GM19240 (cell line): ENCODE results near the gene FAM53B.
"Not testable (repeated sequence)": the region's sequence is repeated elsewhere in the genome, so short reads cannot be mapped to it uniquely, and the experiment has no call there.

Source experiments
- DNase-seq: peaks from one replicate; pipeline ENCODE4 v3.0.0; 2011; ENCODE audit warnings: low spot score; ENCODE audit not compliant: insufficient read length

Gene FAM53B, protein sequence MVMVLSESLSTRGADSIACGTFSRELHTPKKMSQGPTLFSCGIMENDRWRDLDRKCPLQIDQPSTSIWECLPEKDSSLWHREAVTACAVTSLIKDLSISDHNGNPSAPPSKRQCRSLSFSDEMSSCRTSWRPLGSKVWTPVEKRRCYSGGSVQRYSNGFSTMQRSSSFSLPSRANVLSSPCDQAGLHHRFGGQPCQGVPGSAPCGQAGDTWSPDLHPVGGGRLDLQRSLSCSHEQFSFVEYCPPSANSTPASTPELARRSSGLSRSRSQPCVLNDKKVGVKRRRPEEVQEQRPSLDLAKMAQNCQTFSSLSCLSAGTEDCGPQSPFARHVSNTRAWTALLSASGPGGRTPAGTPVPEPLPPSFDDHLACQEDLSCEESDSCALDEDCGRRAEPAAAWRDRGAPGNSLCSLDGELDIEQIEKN

DNA sequence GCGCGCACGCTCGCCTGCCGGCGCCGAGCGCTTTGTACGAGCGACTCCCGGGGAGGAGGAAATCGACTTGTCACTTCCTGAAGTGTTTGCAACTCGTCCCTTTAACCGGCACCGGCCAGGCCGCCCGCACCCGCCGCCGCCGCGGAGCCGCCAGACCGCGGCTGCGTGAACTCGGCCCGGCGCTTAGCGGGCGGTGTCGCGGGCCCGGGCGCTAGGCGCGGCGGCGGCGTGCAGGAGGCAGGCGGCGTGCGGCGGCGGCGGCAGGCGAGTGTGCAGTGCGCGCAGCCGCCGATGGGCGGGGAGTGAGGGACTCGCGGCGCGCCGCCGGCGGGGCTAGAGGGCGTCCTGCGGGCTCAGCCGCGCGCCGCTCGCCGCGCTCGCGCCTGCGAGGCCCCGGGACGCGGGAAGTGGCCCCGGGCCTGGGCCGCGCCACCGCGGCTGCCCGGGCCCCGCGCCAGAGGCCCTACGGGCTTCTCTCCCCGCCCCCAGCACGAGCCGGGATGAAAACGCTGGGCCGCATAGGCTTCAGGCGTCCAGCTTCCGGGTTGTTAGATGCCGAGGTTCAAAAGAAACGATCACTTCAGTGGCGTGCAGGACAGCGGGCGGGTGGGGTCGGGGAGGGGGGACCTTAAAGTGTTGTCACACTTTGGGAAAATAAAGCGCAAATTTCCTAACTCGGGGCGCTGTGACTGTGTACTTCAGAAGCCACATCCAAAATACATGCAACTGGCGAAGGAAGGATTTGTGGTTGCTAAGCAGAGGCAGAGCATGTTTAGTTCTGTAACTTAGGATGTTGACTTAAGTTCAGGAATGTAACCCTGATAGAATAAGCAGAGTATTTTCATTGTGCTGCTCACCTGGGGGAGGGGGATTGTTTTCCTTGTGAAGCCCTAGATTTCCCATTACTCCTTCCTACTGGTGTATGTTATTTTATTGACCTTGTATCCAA is at the start of gene FAM53B:
Gene FAM53B, minus strand, starts transcription at position 277 of the 949 bp plus-strand sequence. CDS start 37,665 bp downstream, outside the sequence.
- DNase-seq = peak; percentile 51

DNA sequence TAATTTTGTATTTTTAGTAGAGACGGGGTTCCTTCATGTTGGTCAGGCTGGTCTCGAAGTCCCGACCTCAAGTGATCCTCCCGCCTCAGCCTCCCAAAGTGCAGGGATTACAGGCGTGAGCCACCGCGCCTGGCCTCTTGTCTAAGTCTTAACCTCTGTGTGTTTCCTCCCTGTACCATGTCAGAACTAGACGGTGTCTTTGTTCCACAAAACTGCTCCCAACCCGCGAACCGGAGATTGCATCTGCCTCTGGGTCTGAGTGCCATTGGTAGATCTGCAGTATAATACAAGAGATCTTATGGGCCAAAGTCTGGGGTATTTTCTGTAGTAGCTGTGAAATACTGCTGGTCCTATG is 48.8 kb upstream of the FAM53B start:
- DNase-seq = no peak

DNA sequence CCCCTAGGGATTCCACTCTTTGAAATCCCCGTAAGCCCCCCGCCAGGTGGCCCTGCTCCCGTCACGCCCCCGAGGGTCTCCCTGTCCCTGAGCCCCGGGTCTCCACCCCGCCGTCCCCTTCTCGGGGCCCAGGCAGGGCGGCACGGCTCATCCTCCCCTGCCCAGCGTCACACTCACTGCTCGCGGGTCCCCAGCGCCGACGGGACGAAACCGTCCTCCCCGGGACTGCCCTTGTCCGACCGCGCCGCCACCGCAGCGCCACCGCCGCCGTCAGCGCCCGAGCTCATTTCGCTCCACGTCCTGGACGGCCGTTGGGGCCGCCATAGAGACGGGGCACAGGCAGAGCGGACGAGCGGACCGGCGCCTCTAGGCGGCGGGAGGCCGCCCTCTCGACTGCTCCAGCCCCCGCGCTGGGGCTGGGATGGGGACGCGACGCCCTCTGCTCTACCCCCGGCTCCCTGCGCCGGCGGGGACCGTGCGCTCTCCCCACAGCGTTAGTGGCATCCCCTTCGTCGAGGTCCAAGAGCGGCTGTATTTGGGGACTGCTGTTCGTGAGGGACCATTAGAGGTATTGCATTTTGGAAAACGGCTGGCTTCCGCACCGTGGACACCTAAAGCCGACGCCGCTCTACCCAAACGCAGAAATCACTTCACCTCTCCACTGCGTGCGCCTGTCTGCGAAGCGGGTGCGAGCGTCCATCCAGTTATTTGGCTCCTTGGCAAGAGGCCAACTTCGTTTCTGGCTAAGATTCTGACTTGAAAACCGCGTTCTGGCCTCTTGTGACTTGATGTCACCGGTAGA is 47.6 kb upstream of the FAM53B start, which contains the start of gene EEF1AKMT2:
Gene EEF1AKMT2, minus strand, starts transcription at position 341 of the 802 bp plus-strand sequence. Its CDS starts 54 bp downstream, at position 287.
- DNase-seq = peak; percentile 68

DNA sequence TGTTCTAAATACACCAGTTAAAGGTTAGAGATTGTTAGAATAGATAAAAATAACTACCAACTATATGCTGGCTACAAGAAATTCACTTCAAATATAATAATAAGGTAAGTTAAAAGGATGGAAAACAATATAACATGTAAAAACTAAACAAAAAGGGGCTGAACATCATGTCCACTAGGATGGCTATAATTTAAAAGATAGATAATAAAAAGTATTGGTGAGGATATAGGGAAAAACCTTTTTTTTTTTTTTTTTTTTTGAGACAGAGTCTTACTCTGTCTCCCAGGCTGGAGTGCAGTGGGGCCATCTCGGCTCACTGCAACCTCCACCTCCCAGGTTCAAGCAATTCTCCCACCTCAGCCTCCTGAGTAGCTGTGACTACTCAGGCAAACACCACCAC is 38.7 kb upstream of the FAM53B start:
- not testable (repeated sequence) for DNase-seq

DNA sequence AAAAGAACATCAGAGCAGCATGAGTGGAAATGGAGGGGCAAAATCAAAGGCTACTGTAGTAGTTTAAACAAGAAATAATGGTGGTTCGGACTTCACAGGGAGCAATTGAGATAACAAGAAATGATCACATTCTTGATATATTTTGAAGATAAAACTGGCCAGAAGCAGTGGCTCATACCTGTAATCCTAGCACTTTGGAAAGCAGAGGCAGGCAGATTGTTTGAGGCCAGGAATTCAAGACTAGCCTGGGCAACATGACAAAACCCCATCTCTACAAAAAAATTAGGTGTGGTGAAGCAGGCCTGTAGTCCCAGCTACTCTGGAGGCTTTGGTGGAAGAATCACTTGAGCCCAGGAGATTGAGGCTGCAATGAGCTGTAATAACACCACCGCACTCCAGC is 24.6 kb upstream of the FAM53B start:
- DNase-seq = no peak

DNA sequence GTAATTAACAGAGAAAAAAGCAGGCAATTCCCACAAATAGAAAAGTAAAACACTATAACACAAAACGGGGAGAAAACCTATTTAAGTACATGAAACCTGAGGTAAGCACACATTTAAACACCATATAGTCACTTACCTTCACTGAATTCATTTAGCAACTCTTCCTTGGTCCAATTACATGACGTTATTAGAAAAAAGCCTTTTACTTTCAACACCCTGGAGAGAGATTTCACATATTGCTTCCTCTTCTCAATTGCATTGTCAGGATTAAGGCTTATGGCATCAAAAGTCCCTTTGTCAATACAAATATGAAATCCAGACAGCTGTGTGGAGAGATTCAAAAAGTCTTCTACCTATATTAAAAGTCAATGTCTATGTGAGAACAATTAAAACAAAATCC is 21.1 kb upstream of the FAM53B start:
- no peak for DNase-seq

DNA sequence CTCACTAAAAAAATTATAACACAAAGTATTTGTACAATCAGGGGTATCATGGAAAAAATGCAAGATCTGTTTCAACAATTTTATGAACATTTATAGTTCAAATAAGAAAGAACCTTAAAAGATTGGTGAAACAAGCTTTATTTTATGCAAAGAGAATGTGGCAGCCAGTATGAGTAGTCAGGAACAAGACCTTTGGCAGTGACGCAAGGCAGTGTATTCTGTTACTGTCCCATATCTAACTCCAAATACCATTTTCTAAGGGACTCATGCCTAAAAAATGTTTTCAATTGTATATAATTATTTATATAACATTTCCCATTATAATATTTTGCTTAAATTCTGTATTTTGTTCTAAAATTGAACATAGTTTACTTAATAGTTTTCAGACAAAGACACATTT is 19.1 kb upstream of the FAM53B start:
- DNase-seq = no peak

DNA sequence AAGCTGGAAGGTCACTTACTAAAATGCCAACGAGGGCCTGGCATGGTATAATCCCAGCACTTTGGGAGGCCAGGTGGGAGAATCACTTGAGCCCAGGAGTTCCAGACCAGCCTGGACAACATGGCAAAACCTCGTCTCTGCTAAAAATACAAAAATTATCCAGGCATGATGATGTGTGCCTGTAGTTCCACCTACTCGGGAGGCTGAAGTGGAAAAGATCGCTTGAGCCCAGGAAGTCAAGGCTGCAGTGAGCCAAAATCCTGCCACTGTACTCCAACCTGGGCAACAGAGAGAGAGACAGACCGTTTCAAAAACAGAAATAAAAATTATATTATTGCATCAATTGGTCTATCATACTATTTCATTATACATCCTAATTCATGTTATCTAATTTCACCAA is 18.1 kb upstream of the FAM53B start:
- no peak for DNase-seq

DNA sequence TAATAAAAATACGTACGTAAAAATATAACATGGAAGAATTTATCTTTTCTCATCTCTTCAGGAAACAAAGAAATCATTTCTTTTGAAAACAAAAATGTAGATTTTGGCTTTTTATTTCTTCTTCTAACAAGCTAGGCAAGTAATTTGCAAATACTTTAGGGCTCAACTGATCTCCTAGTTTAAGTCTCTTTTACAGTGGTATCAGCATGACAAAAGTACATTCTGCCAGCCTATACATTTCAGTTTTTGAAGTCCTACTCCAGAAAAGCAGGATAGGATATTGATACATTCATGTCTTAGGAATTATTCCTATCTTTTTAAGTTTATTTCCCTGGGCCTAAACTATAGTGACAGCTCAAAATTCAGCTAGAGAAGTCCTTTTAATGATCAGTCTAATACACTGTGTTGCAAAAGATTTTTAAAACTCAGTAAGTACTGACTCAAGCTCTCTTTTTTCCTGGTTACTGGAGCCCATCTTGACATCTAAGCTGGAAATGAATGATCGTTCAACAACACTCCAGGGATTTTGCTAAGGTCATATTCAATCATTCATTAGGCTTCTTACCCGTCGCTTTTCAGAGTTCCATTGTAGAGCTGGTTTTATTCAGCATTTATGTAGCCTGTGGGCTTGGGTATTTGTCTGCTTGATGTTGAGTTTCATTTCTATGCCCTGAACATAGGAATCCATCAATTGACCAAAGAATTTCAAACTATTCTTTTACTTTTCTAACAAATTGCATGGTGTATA is 12.2 kb upstream of the FAM53B start:
- DNase-seq = no peak

DNA sequence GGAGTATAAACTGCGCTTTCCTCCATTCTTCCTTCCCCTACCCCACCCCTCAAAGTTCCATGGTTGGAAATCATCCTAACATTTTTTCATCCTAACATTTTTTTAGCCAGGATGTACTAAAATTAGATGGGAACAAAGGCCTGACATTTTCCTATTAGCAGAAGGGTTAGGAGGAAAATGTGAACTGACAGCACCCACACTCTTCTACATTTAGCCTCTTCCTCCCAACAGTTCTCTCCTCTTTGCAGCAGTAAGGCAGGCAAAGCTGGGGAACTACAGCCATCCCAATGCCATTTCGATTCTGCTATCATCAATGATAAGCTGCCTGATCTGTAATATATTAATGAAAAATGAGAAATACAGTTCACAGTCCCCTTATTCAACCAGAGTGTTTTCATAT is 11.4 kb upstream of the FAM53B start:
- no peak for DNase-seq

DNA sequence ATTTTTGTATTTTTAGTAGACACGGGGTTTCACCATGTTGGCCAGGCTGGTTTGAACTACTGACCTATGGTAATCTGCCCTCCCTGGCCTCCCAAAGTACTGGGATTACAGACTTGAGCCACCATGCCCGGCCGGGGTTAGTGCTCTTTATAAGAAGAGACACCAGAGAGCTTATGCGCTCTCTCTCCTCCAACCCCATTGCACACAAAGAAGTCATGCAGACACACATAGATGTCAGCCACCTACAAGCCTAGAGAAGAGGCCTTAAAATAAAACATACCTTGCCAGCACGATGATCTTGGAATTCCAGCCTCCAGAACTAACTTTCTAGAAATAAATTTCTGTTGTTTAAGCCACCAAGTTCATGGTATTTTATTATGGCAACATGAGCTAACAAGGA is 10.0 kb upstream of the FAM53B start:
- DNase-seq = no peak

DNA sequence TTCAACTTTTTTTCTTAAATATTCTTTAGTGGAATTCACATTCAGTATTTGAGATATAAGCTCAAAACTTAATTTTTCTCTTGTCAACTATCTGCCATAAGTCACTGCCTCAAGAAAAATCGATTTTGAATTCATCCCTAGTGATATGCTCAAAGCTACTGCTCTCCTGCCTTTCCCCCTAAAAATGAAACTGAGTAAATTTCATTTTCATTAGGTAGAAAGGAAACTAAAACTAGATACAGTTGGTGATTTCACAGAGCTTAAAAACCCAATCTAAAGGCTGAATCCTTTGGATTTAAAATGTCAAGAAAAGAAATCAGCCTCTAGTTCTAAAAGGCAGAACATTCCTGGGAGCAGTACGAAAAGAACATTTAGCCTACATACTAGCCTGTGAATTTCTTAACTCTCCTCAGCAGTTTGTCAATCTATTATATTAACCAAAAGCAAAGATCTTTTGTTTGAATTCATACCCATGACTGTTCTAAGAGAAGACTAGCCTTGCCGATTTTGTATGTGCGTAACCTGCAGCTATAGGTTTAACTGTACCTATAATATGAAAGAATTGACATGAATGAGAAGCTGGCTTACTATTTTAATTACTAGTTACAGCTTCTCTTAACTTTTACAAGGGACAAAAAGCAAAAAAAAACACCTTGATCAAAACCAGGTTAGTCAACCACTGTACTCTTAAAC is 4.9 kb upstream of the FAM53B start:
- DNase-seq = no peak

DNA sequence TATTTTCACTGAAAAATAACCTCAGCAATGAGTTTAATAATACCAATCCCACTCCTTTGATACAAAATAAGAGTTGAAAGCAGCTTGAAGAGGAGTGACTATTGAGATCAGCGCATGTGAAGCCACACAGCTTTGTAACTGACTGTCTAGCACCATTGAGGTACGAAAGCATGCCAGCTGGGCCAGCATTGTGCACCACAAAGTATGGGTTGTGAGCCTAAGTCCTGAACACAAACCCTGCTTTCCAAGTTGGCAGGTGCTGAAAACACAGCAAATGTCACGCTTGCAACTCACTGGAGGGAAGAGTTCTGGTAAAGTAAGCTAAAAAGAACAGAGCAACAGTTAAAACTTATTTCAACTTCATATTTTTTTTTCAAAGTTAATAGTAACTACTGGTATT is 4.0 kb upstream of the FAM53B start:
- DNase-seq = no peak

DNA sequence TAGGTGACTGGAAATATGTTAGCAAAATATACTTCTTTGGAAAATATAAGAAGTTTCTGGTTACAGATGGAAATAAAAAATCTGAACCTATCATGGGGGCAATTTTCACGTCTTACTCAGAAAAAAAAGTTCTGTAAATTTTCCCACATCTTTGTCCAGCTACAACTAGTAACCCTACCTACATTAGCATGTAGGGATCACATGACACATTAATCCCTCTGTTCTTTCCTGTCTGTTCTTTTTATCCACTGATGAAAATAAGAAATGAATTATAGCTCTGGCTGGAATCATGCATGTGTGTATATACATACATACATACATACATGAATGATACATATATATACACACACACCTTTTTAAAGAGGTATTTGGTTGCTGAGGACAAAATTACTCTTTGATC is 3.6 kb upstream of the FAM53B start:
- no peak for DNase-seq

DNA sequence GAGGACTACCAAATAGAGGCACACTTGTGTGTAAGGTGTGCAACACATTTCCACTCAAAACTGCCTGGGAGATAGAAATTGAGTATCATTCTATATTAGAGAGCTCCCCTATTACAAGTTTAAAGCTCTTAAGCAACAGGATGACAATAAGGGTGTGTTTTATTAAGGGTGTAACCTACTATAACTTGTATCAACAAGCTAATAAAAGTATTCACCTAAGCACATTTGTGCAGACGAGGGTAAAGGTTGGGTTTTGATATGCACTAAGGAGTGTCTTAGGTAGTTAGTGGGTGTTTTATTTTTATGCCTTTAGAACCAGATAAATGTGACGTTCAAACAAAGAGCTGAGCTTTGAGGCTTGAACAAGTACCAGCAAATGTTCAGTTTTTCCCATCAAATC is 2.8 kb upstream of the FAM53B start:
- DNase-seq = no peak

DNA sequence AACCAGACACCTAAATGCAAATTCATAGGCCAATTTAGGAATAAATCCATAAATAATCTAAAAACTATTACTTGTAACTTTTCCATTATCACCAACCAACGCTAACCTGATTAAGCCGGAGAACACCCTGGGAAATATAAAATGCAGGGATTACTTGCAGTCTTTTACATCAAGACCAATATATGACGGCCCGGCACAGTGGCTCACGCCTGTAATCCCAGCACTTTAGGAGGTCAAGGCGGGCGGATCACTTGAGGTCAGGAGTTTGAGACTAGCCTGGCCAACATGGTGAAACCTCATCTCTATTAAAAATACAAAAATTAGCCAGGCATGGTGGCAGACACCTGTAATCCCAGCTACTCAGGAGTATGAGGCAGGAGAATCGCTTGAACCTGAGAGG is 2.3 kb upstream of the FAM53B start:
- DNase-seq = not testable (repeated sequence)

DNA sequence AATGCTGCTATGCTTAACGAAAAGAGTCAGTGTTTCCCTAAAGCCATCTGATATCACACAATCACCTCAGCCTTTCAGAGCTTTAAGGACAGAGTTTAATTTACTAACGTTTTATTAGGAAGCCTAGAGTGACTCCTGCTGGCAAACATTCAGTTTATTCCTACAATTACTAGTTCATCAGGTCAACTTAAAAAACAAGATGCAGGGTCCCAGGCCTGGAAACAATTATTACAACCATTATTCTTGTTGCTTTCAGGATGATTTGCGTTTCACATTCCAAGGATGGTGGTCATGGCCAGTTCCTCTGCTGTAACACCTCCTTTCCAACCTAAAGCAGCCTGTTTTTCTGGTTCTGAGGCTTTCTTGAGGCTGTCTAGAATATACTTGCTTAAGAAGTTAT is 1.5 kb upstream of the FAM53B start:
- no peak for DNase-seq

DNA sequence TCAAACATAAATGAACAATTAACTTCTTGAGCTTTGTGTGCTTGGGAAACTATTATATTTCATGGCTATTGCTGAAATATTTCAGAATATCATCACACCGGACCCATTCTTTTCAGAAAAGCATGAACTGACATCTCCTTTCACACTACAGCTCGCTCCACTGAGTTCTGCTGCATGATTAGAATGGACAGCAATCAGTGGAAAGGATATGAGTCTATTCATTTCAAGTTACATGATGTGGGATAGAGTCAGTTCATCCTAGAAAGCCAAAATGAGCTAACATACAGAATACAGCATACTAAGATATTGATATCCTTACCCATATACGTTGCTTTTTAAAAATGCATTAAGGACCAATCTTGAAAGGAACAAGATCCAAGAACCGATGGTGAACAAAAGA is 1.1 kb upstream of the FAM53B start:
- no peak for DNase-seq

DNA sequence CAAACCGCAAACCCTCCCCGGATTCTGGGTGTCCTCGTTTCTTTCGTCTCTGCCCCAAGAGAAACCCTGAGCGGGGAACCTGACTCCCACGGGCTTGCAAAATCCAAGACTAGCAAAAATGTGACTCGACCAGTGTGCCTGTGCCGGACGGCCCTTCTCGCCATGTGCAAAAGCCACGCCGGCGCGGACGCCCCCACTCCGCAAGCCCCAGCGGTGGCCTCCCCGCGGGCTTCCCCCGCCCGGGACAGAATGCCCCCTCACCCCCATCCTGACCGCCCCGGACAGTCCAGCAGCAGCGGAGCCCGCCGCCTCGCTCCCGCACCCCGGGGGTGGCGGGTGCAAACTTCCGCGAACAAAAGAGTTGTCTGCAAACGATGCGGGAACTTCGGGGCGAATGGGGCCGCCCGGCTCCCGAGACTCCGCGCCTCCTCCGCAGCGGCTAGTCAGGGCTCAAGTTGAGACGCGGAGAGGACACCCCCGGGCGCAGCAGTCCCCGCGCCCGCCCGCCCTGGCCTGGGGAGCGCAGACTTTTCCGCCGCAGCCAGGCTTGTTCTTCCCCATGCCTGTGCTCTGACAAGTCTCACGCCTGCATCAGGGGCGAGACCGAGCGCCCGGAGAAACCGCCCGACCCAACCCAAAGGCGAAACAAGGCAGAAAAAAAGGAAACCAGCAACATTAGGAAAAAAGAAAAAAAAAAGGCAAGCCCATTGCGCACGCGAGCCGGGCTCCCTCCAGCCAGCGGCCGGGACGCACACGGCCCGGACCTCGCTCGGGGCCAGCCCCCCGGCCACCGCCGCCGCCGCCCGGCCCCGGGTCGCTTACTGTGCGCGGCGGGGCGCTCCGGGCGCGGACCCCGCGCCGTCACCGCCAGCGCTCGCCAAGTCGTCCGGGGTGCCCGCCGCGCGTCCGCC is 732 bp downstream of the FAM53B start:
- no peak for DNase-seq
